Activated naive CD8-positive, alpha-beta T cell treated with anti-CD3 and anti-CD28 coated beads for 36 hours (primary cell): ENCODE measurements around the gene TEN1. TPM values are rescaled to one million over a fixed set of nuclear protein-coding genes. Genes with fewer than 3 reads are reported as not detected.
"Not testable (repeated sequence)": the region's sequence is repeated elsewhere in the genome, so short reads cannot be mapped to it uniquely, and the experiment has no call there.

Experiments
- DNase-seq: peaks from one replicate; pipeline ENCODE4 v3.0.0; 2021
- H3K27ac Mint-ChIP-seq: one replicate; pipeline ENCODE4 v1.8.0; 2022; ENCODE audit warnings: mild to moderate bottlenecking, moderate library complexity, mixed read lengths
- H3K27me3 Mint-ChIP-seq: one replicate; pipeline ENCODE4 v1.8.0; 2022; ENCODE audit warnings: mild to moderate bottlenecking, mixed read lengths
- H3K36me3 Mint-ChIP-seq: one replicate; pipeline ENCODE4 v1.8.0; 2021; ENCODE audit warnings: mild to moderate bottlenecking, mixed read lengths
- H3K4me1 Mint-ChIP-seq: one replicate; pipeline ENCODE4 v1.8.0; 2021; ENCODE audit warnings: mixed read lengths
- H3K4me3 Mint-ChIP-seq: one replicate; pipeline ENCODE4 v1.8.0; 2022; ENCODE audit warnings: mild to moderate bottlenecking, moderate library complexity, mixed read lengths
- H3K9me3 Mint-ChIP-seq: one replicate; pipeline ENCODE4 v1.8.0; 2022; ENCODE audit warnings: mixed read lengths
- total RNA-seq, 2 experiments: library from RNA; stranded (reverse); gene quantifications; one replicate each; pipeline ENCODE4 v1.2.3, GENCODE V29; 2021

TEN1 gene
- total RNA-seq, 2 experiments from 2014 or later: 12.5 to 14.2 TPM

- H3K9me3 Mint-ChIP-seq: no peaks in the 10 kb centered on the region
- DNase-seq: no peak
- no peaks in the 10 kb centered on the region for H3K27me3 Mint-ChIP-seq
- H3K36me3 Mint-ChIP-seq: no peaks in the 10 kb centered on the region
- no peak overlapping the region for H3K4me3 Mint-ChIP-seq
- peaks cover 10% of the 10 kb centered on the region for H3K4me1 Mint-ChIP-seq
- no peak overlapping the region for H3K27ac Mint-ChIP-seq
These were observed 44.8 kb downstream of the TEN1 start for GRCh38 chr17:76023900-76024237.

- no peak for DNase-seq
- no peaks in the 10 kb centered on the region for H3K36me3 Mint-ChIP-seq
- H3K27ac Mint-ChIP-seq: no peak overlapping the region
- peaks cover 15% of the 10 kb centered on the region for H3K4me1 Mint-ChIP-seq
- no peaks in the 10 kb centered on the region for H3K9me3 Mint-ChIP-seq
- H3K4me3 Mint-ChIP-seq: no peak overlapping the region
- H3K27me3 Mint-ChIP-seq: no peaks in the 10 kb centered on the region
These were observed 45.3 kb downstream of the TEN1 start for GRCh38 chr17:76024353-76024752.

GRCh38 chr17:76025294-76025693 is 46.3 kb downstream of the TEN1 start:
- Mint-ChIP-seq H3K36me3 (no peaks in the 10 kb centered on the region), H3K27me3 (no peaks in the 10 kb centered on the region), H3K27ac (no peak overlapping the region), H3K4me3 (no peak overlapping the region), H3K4me1 (peaks cover 22% of the 10 kb centered on the region), H3K9me3 (no peaks in the 10 kb centered on the region)
- DNase-seq: no peak

- H3K9me3 Mint-ChIP-seq: no peaks in the 10 kb centered on the region
- H3K4me1 Mint-ChIP-seq: peaks cover 25% of the 10 kb centered on the region
- no peaks in the 10 kb centered on the region for H3K36me3 Mint-ChIP-seq
- no peak overlapping the region for H3K4me3 Mint-ChIP-seq
- DNase-seq: no peak
- H3K27me3 Mint-ChIP-seq: no peaks in the 10 kb centered on the region
- no peak overlapping the region for H3K27ac Mint-ChIP-seq
These were observed 47.7 kb downstream of the TEN1 start for GRCh38 chr17:76026714-76027158.

GRCh38 chr17:76027159-76027839 is 48.3 kb downstream of the TEN1 start, which contains the start of gene EVPL:
TSS of gene EVPL (minus strand) at chr17:76027306. CDS start at chr17:76027198, 108 bp downstream.
- no peaks in the 10 kb centered on the region for H3K9me3 Mint-ChIP-seq
- no peak for DNase-seq
- H3K4me3 Mint-ChIP-seq: no peak within 1 kb of the TSS
- H3K36me3 Mint-ChIP-seq: no peaks in the 10 kb centered on the region
- no peaks in the 10 kb centered on the region for H3K27me3 Mint-ChIP-seq
- H3K4me1 Mint-ChIP-seq: peaks cover 26% of the 10 kb centered on the region
- no peak within 1 kb of the TSS for H3K27ac Mint-ChIP-seq

- no peaks in the 10 kb centered on the region for H3K27me3 Mint-ChIP-seq
- peaks cover 27% of the 10 kb centered on the region for H3K4me1 Mint-ChIP-seq
- no peaks in the 10 kb centered on the region for H3K9me3 Mint-ChIP-seq
These were observed 53.2 kb downstream of the TEN1 start for GRCh38 chr17:76032073-76032779.

GRCh38 chr17:76032780-76033108 is 53.7 kb downstream of the TEN1 start:
- Mint-ChIP-seq H3K36me3 (peaks cover 3% of the 10 kb centered on the region), H3K27ac (no peak overlapping the region), H3K27me3 (no peaks in the 10 kb centered on the region), H3K4me3 (no peak overlapping the region), H3K9me3 (no peaks in the 10 kb centered on the region), H3K4me1 (peaks cover 29% of the 10 kb centered on the region)
- no peak for DNase-seq

More at GRCh38 chr17:76032073-76032779, 53.2 kb downstream of the TEN1 start:
- no peak for DNase-seq
- Mint-ChIP-seq H3K36me3 (peaks cover 3% of the 10 kb centered on the region), H3K27ac (no peak overlapping the region), H3K4me3 (no peak overlapping the region)

GRCh38 chr17:76033139-76033538 is 54.1 kb downstream of the TEN1 start:
- no peak for DNase-seq
- H3K36me3 Mint-ChIP-seq: peaks cover 3% of the 10 kb centered on the region
- peaks cover 29% of the 10 kb centered on the region for H3K4me1 Mint-ChIP-seq
- no peaks in the 10 kb centered on the region for H3K9me3 Mint-ChIP-seq
- H3K4me3 Mint-ChIP-seq: no peak overlapping the region
- H3K27me3 Mint-ChIP-seq: no peaks in the 10 kb centered on the region
- H3K27ac Mint-ChIP-seq: no peak overlapping the region

GRCh38 chr17:76034428-76035350 is 55.6 kb downstream of the TEN1 start:
- no peaks in the 10 kb centered on the region for H3K9me3 Mint-ChIP-seq
- peaks cover 18% of the 10 kb centered on the region for H3K4me1 Mint-ChIP-seq
- no peaks in the 10 kb centered on the region for H3K27me3 Mint-ChIP-seq
- DNase-seq: no peak
- H3K4me3 Mint-ChIP-seq: no peak overlapping the region
- H3K27ac Mint-ChIP-seq: no peak overlapping the region
- H3K36me3 Mint-ChIP-seq: peaks cover 8% of the 10 kb centered on the region

- Mint-ChIP-seq H3K9me3 (no peaks in the 10 kb centered on the region), H3K27me3 (no peaks in the 10 kb centered on the region), H3K4me3 (no peak overlapping the region), H3K4me1 (peaks cover 12% of the 10 kb centered on the region), H3K36me3 (peaks cover 12% of the 10 kb centered on the region), H3K27ac (no peak overlapping the region)
- DNase-seq: no peak
These were observed 57.6 kb downstream of the TEN1 start for GRCh38 chr17:76036497-76037261.

- peaks cover 14% of the 10 kb centered on the region for H3K36me3 Mint-ChIP-seq
- DNase-seq: no peak
- peaks cover 10% of the 10 kb centered on the region for H3K4me1 Mint-ChIP-seq
- H3K27me3 Mint-ChIP-seq: no peaks in the 10 kb centered on the region
- no peak overlapping the region for H3K4me3 Mint-ChIP-seq
- no peaks in the 10 kb centered on the region for H3K9me3 Mint-ChIP-seq
- H3K27ac Mint-ChIP-seq: peak overlapping the region; percentile 59
These were observed 59.0 kb downstream of the TEN1 start for GRCh38 chr17:76038050-76038449.

GRCh38 chr17:76039121-76039520 is 60.1 kb downstream of the TEN1 start:
- DNase-seq: no peak
- Mint-ChIP-seq H3K27ac (peak overlapping the region; percentile 17), H3K36me3 (peaks cover 20% of the 10 kb centered on the region), H3K4me3 (no peak overlapping the region), H3K4me1 (peaks cover 6% of the 10 kb centered on the region), H3K9me3 (no peaks in the 10 kb centered on the region), H3K27me3 (no peaks in the 10 kb centered on the region)

- Mint-ChIP-seq H3K9me3 (no peaks in the 10 kb centered on the region), H3K27me3 (no peaks in the 10 kb centered on the region), H3K36me3 (peaks cover 25% of the 10 kb centered on the region), H3K4me3 (no peak overlapping the region), H3K4me1 (peaks cover 4% of the 10 kb centered on the region), H3K27ac (no peak overlapping the region)
- DNase-seq: no peak
These were observed 61.3 kb downstream of the TEN1 start for GRCh38 chr17:76040376-76040775.

- H3K36me3 Mint-ChIP-seq: peaks cover 26% of the 10 kb centered on the region
- H3K27me3 Mint-ChIP-seq, H3K4me1 Mint-ChIP-seq, H3K27ac Mint-ChIP-seq, H3K9me3 Mint-ChIP-seq, H3K4me3 Mint-ChIP-seq, DNase-seq: not testable (repeated sequence)
These were observed 63.8 kb downstream of the TEN1 start for GRCh38 chr17:76042868-76043267.
